CD14-positive monocyte (primary cell): Measurements from ENCODE around the gene P2RX3. TPM values are rescaled to one million over a fixed set of nuclear protein-coding genes. Genes with fewer than 3 reads are reported as not detected.

Experiments
- DNase-seq, 3 donors: peaks; one replicate each; pipeline ENCODE4 v3.0.0-alpha.2; 2011 to 2022
- H2AFZ ChIP-seq: 2 replicates; pipeline ENCODE4 v1.6.0; 2012; ENCODE audit warnings: mild to moderate bottlenecking, low read depth, low read length, inconsistent platforms; ENCODE audit not compliant: insufficient read depth, poor library complexity, severe bottlenecking
- H3K27ac ChIP-seq, 2 donors: 1 replicate in 1 of 2; 2 replicates in 1 of 2; pipeline ENCODE4 v1.5.1; 2012 to 2013; ENCODE audit warnings: low read length in 2 of 2, control low read depth in 1 of 2, inconsistent platforms in 1 of 2, low read depth in 1 of 2, mild to moderate bottlenecking in 1 of 2
- H3K27me3 ChIP-seq, 2 donors: one replicate each; pipeline versions ENCODE4 v1.6.0 to v1.6.1; 2011 to 2013; ENCODE audit warnings: low read length in 2 of 2; ENCODE audit not compliant: control insufficient read depth in 2 of 2, insufficient read depth in 2 of 2
- H3K36me3 ChIP-seq, 2 donors: replicated peaks in 1 of 2; 1 replicate in 1 of 2; 2 replicates in 1 of 2; pipeline versions ENCODE4 v1.5.1 to v1.6.1; 2012 to 2013; ENCODE audit warnings: low read length in 2 of 2, control low read depth in 1 of 2, inconsistent platforms in 1 of 2, mild to moderate bottlenecking in 1 of 2; ENCODE audit not compliant: insufficient read depth in 2 of 2, control insufficient read depth in 1 of 2
- H3K4me1 ChIP-seq, 2 donors: 1 replicate in 1 of 2; 2 replicates in 1 of 2; pipeline versions ENCODE4 v1.5.1 to v1.6.1; 2012 to 2013; ENCODE audit warnings: low read length in 2 of 2, control low read depth in 1 of 2, inconsistent platforms in 1 of 2, mild to moderate bottlenecking in 1 of 2, moderate library complexity in 1 of 2; ENCODE audit not compliant: insufficient read depth in 2 of 2, control insufficient read depth in 1 of 2
- H3K4me2 ChIP-seq: replicated peaks from 2 replicates; pipeline ENCODE3; 2012; ENCODE audit warnings: low read length, moderate library complexity, mild to moderate bottlenecking; ENCODE audit not compliant: poor library complexity, severe bottlenecking; ENCODE audit errors: extremely low read depth
- H3K4me3 ChIP-seq, 3 experiments: fragments of 200-600 bp in 1 of 3; sonication (generic) in 1 of 3; replicated peaks in 1 of 3; 1 replicate in 2 of 3; 2 replicates in 1 of 3; pipeline ENCODE4 v1.5.1; 2011 to 2013; ENCODE audit warnings: low read length in 3 of 3, mild to moderate bottlenecking in 3 of 3, control low read depth in 2 of 3, low read depth in 2 of 3, inconsistent platforms in 1 of 3, moderate library complexity in 1 of 3
- H3K79me2 ChIP-seq: 2 replicates; pipeline ENCODE4 v1.6.0; 2012; ENCODE audit warnings: mild to moderate bottlenecking, control low read depth, inconsistent platforms, low read length, moderate library complexity; ENCODE audit not compliant: insufficient read depth
- H3K9ac ChIP-seq: 2 replicates; pipeline ENCODE4 v1.6.0; 2017; ENCODE audit warnings: low read length, mild to moderate bottlenecking; ENCODE audit not compliant: insufficient read depth, poor library complexity, severe bottlenecking
- H3K9me3 ChIP-seq, 2 donors: replicated peaks in 1 of 2; 1 replicate in 1 of 2; 2 replicates in 1 of 2; pipeline versions ENCODE4 v1.5.1 to v1.6.1; 2012 to 2013; ENCODE audit warnings: low read length in 2 of 2, control low read depth in 1 of 2; ENCODE audit not compliant: control insufficient read depth in 1 of 2, insufficient read depth in 1 of 2
- H4K20me1 ChIP-seq: 2 replicates; pipeline ENCODE4 v1.6.0; 2012; ENCODE audit warnings: mild to moderate bottlenecking, low read length, control low read depth, moderate library complexity; ENCODE audit not compliant: insufficient read depth
- H3K27ac Mint-ChIP-seq, 7 donors: one replicate each; pipeline ENCODE4 v1.8.0; 2020; ENCODE audit warnings: mild to moderate bottlenecking in 7 of 7, mixed read lengths in 7 of 7, moderate library complexity in 6 of 7, inconsistent platforms in 2 of 7
- H3K27me3 Mint-ChIP-seq, 3 donors: one replicate each; pipeline ENCODE4 v1.8.0; 2021 to 2022; ENCODE audit warnings: low read depth in 3 of 3, mild to moderate bottlenecking in 3 of 3, mixed read lengths in 3 of 3, moderate library complexity in 3 of 3, inconsistent platforms in 1 of 3
- H3K36me3 Mint-ChIP-seq, 2 donors: one replicate each; pipeline ENCODE4 v1.8.0; 2020; ENCODE audit warnings: mixed read lengths in 2 of 2, inconsistent platforms in 1 of 2, mild to moderate bottlenecking in 1 of 2
- H3K4me1 Mint-ChIP-seq: one replicate; pipeline ENCODE4 v1.8.0; 2020; ENCODE audit warnings: mild to moderate bottlenecking, mixed read lengths
- H3K4me3 Mint-ChIP-seq, 2 donors: one replicate each; pipeline ENCODE4 v1.8.0; 2020; ENCODE audit warnings: mild to moderate bottlenecking in 2 of 2, mixed read lengths in 2 of 2, moderate library complexity in 1 of 2
- H3K9me3 Mint-ChIP-seq, 7 donors: one replicate each; pipeline ENCODE4 v1.8.0; 2020 to 2022; ENCODE audit warnings: mixed read lengths in 7 of 7, mild to moderate bottlenecking in 6 of 7, moderate library complexity in 6 of 7, inconsistent platforms in 2 of 7
- WGBS: methylation state at CpG from one replicate; pipeline ENCODE4 v1.1.5; 2013; ENCODE audit warnings: missing lambda C conversion rate; ENCODE audit not compliant: insufficient coverage; 5-methylcytosine and 5-hydroxymethylcytosine counted together
- intact Hi-C, 2 donors: fragments of 100-400 bp; cut with micrococcal nuclease; formaldehyde crosslinking; loops; one replicate each; pipeline versions ENCODE4 v1.15.0 to v1.15.1; 2023
- polyA plus RNA-seq, 3 donors: library from polyadenylated mRNA; depleted of rRNA in 1 of 3; unstranded in 2 of 3; stranded (reverse) in 1 of 3; fragments of 300-500 nt in 2 of 3; fragments of >200 nt in 1 of 3; fragmentation: Illumina TruSeq in 2 of 3; gene quantifications; 1 replicate in 2 of 3; 2 replicates in 1 of 3; pipeline ENCODE4 v1.2.3, GENCODE V29; 2012 to 2021
- TF ChIP-seq, protein P1 (sequence below): fragments of 200-600 bp; IDR thresholded peaks from one replicate; pipeline ENCODE4 v1.8.0; 2022; ENCODE audit warnings: antibody characterized with exemption, mild to moderate bottlenecking

Gene P2RX3
- polyA plus RNA-seq, 3 donors: not detected

DNA sequence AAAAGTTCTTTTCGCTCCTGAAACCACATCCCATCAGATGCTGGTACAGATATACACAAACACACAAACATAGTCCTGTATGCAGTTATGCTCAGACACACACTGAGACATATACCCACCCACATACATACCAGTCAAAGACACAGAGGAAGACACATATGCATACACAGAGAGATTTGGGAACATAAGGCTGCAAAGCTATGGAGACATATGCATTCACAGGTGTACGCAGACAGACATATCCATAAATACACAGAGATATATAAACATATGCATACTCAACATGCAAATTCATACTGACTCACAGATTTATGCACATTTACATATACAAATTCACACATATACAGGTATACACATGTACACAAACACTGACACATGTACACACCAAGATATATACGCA, 36.8 kb downstream of the P2RX3 start:
- H3K9me3 ChIP-seq: no peaks in the 10 kb centered on the region
- Mint-ChIP-seq H3K27me3 (peaks cover 2 to 7% (median 4%) of the 10 kb centered on the region in 3 donors), H3K27ac (no peak overlapping the region), H3K4me1 (no peaks in the 10 kb centered on the region), H3K9me3 (no peaks in the 10 kb centered on the region), H3K4me3 (no peak overlapping the region), H3K36me3 (no peaks in the 10 kb centered on the region)
- H3K27me3 ChIP-seq: peaks cover 0 to 2% of the 10 kb centered on the region in 2 donors
- no peak overlapping the region for H3K4me3 ChIP-seq
- DNase-seq: no peak
- intact Hi-C loops: no loop called here
- no peak overlapping the region for H3K27ac ChIP-seq
- WGBS: 100% methylated on average over 3 of the region's 3 CpGs
- no peaks in the 10 kb centered on the region for H3K36me3 ChIP-seq
- H3K4me1 ChIP-seq: no peaks in the 10 kb centered on the region
- TF ChIP-seq, protein P1, sequence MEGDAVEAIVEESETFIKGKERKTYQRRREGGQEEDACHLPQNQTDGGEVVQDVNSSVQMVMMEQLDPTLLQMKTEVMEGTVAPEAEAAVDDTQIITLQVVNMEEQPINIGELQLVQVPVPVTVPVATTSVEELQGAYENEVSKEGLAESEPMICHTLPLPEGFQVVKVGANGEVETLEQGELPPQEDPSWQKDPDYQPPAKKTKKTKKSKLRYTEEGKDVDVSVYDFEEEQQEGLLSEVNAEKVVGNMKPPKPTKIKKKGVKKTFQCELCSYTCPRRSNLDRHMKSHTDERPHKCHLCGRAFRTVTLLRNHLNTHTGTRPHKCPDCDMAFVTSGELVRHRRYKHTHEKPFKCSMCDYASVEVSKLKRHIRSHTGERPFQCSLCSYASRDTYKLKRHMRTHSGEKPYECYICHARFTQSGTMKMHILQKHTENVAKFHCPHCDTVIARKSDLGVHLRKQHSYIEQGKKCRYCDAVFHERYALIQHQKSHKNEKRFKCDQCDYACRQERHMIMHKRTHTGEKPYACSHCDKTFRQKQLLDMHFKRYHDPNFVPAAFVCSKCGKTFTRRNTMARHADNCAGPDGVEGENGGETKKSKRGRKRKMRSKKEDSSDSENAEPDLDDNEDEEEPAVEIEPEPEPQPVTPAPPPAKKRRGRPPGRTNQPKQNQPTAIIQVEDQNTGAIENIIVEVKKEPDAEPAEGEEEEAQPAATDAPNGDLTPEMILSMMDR: no peak
- no peaks in the 10 kb centered on the region for H3K79me2 ChIP-seq
- H4K20me1 ChIP-seq: no peaks in the 10 kb centered on the region
- H3K9ac ChIP-seq: no peak overlapping the region
- no peak overlapping the region for H2AFZ ChIP-seq
- no peak overlapping the region for H3K4me2 ChIP-seq

DNA sequence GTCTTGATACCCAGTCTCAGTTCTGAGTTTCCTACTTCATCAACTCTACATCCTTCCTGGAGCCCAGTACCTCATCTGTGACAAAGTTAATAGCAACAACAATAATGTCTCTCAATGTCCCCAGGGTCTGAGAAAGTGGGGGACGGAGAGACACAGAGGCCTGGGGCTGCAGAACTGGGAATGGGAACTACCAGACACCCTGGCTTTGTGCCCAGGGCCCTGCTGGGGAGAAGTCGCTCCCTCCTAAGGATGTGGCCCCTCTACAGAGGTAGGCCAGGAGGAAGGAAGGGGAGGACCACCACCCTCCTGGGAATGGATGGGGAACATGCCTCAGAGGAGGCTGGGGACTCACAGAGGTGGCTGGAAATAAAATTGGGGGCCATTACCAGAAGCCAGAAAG, 37.3 kb downstream of the P2RX3 start:
- no peaks in the 10 kb centered on the region for H3K4me1 Mint-ChIP-seq
- intact Hi-C loops: no loop called here
- H3K27ac Mint-ChIP-seq: peak overlapping the region in 1 of 7 donors; percentile 57
- Histone ChIP-seq H3K79me2 (no peaks in the 10 kb centered on the region), H3K36me3 (no peaks in the 10 kb centered on the region), H3K27ac (no peak overlapping the region), H3K4me2 (no peak overlapping the region), H3K4me3 (no peak overlapping the region), H3K4me1 (no peaks in the 10 kb centered on the region), H4K20me1 (no peaks in the 10 kb centered on the region), H3K9me3 (no peaks in the 10 kb centered on the region), H3K9ac (no peak overlapping the region), H2AFZ (no peak overlapping the region), H3K27me3 (peaks cover 0 to 2% of the 10 kb centered on the region in 2 donors)
- WGBS: 0% methylated on average over 1 of the region's 2 CpGs
- TF ChIP-seq, protein P1: no peak
- H3K36me3 Mint-ChIP-seq: no peaks in the 10 kb centered on the region
- no peak overlapping the region for H3K4me3 Mint-ChIP-seq
- H3K27me3 Mint-ChIP-seq: peaks cover 2 to 9% (median 4%) of the 10 kb centered on the region in 3 donors
- no peaks in the 10 kb centered on the region for H3K9me3 Mint-ChIP-seq
- no peak for DNase-seq
